OCI-LY7 (cell line): ENCODE measurements around the gene BTBD9.

Experiments used
- CTCF ChIP-seq: fragments of 200-600 bp; sonication (generic); conservative IDR thresholded peaks from 2 replicates; pipeline ENCODE4 v1.5.1; 2014; ENCODE audit warnings: mild to moderate bottlenecking, antibody characterized with exemption, low read length, moderate library complexity, mixed read lengths
- EZH2phosphoT487 ChIP-seq: fragments of 200-600 bp; sonication (generic); IDR thresholded peaks from 2 replicates; pipeline ENCODE4 v1.6.1; 2018; ENCODE audit warnings: low read depth, borderline replicate concordance, mild to moderate bottlenecking, mixed run types, antibody characterized with exemption, low read length, moderate library complexity, mixed read lengths

GRCh38 chr6:38612143-38612965 lies 27.4 kb downstream of the BTBD9 start:
- TF ChIP-seq EZH2phosphoT487 = no peak
- TF ChIP-seq CTCF = no peak
